K562 (cell line): ENCODE results near the gene ATP8B2. TPM values are rescaled to one million over a fixed set of nuclear protein-coding genes. Genes with fewer than 3 reads are reported as not detected.

Source experiments
- CHD7 ChIP-seq: fragments of 200-600 bp; sonication (generic); IDR thresholded peaks from one replicate; pipeline ENCODE4 v1.6.1; 2012; ENCODE audit warnings: mild to moderate bottlenecking, low read depth, low read length, inconsistent platforms
- MCM7 ChIP-seq, 2 experiments: fragments of 450-650 bp; IDR thresholded peaks; 2 replicates each; pipeline ENCODE4 v1.6.1; 2016 to 2018
- NFYB ChIP-seq: IDR thresholded peaks from 2 replicates; pipeline ENCODE4 v1.6.1; 2011; ENCODE audit warnings: mild to moderate bottlenecking, moderate library complexity; ENCODE audit not compliant: insufficient read length; ENCODE audit errors: extremely low read depth
- ZNF830 ChIP-seq: fragments of 250-450 bp; sonication (Bioruptor Pico); IDR thresholded peaks from 2 replicates; pipeline ENCODE4 v1.5.0; 2021; ENCODE audit warnings: mild to moderate bottlenecking
- polyA plus RNA-seq, 8 experiments: library from polyadenylated mRNA; depleted of rRNA in 4 of 8; stranded (reverse) in 5 of 8; unstranded in 3 of 8; fragments of >200 nt; fragmentation: Nextera tagmentation in 2 of 8; fragmentation: Illumina TruSeq in 1 of 8; extraction: Ambion mirVana in 2 of 8; extraction: Trizol in 1 of 8; gene quantifications; 2 replicates each; pipeline versions ENCODE4 v1.2.1 to v1.2.3, GENCODE V29; 2011 to 2014; ENCODE audit warnings: inconsistent platforms in 1 of 8, missing spikeins in 1 of 8
- total RNA-seq, 7 experiments: library from RNA; depleted of rRNA in 6 of 7; stranded (reverse); fragments of >200 nt in 6 of 7; fragmentation: Illumina TruSeq in 2 of 7; extraction: Trizol in 2 of 7; gene quantifications; 2 replicates each; pipeline versions ENCODE4 v1.2.1 to v1.2.3, GENCODE V29; 2011 to 2021; ENCODE audit warnings: low replicate concordance in 1 of 7

The ATP8B2 gene
- total and polyA plus RNA-seq, 9 of the 15 experiments (the other 6 are each of a cell fraction or from before 2014, with no cell fraction given) = 0.27 to 33.2 (median 18.4) TPM

GRCh38 chr1:154371436-154371835 lies 46.1 kb downstream of the ATP8B2 start (continued):
- TF ChIP-seq CHD7 (no peak), ZNF830 (CRISPR knock-in tag) (no peak), MCM7 (IDR thresholded peaks at IDR 0.05) (no peak), NFYB (no peak)
- TF ChIP-seq, all 486 proteins: peak for 12
